Fibroblast of lung (primary cell): Measurements from ENCODE around the gene OR51E1.

Source experiments
- CTCF ChIP-seq, 2 donors: IDR thresholded peaks in 1 of 2; conservative IDR thresholded peaks in 1 of 2; 1 replicate in 1 of 2; 2 replicates in 1 of 2; pipeline ENCODE4 v1.5.1; 2011 to 2012; ENCODE audit warnings: low read length in 2 of 2, control low read depth in 1 of 2, inconsistent platforms in 1 of 2, low read depth in 1 of 2, mild to moderate bottlenecking in 1 of 2
- EZH2 ChIP-seq: IDR thresholded peaks from 2 replicates; pipeline ENCODE4 v1.5.1; 2012; ENCODE audit warnings: low read length, control low read depth, mild to moderate bottlenecking; ENCODE audit errors: missing control alignments

- TF ChIP-seq CTCF (conservative IDR thresholded peaks at IDR 0.05 in 1 of 2, IDR thresholded peaks at IDR 0.05 in 1 of 2; ENCODE audit: low read depth in 1 of 2, low read length in 2 of 2) (no peak), EZH2 (no peak)
These were observed 1.7 kb upstream of the OR51E1 start for GRCh38 chr11:4642043-4642442.
